NCI-H2171 (cell line): ENCODE data around the gene NDUFAF7.
"Not testable (repeated sequence)": the region's sequence is repeated elsewhere in the genome, so short reads cannot be mapped to it uniquely, and the experiment has no call there.

Source experiments
- DNase-seq: peaks from one replicate; lab custom pipeline; 2025; lab: John Stamatoyannopoulos, UW

Gene NDUFAF7

GRCh38 chr2:37283207-37283606 lies 51.7 kb downstream of the NDUFAF7 start:
- no peak for DNase-seq

GRCh38 chr2:37284381-37284780 lies 52.9 kb downstream of the NDUFAF7 start:
- no peak for DNase-seq

- DNase-seq, result no peak
Observed at GRCh38 chr2:37287966-37288365, 56.5 kb downstream of the NDUFAF7 start.

GRCh38 chr2:37291680-37292079 lies 60.2 kb downstream of the NDUFAF7 start:
- no peak for DNase-seq

- DNase-seq, result not testable (repeated sequence)
Observed at GRCh38 chr2:37294858-37295257, 63.4 kb downstream of the NDUFAF7 start.

- no peak for DNase-seq
Observed at GRCh38 chr2:37295469-37296073, 64.1 kb downstream of the NDUFAF7 start.

GRCh38 chr2:37297632-37298031 lies 66.2 kb downstream of the NDUFAF7 start:
- no peak for DNase-seq
